Measurements from ENCODE around the gene STT3B. TPM values are rescaled to one million over a fixed set of nuclear protein-coding genes. Genes with fewer than 3 reads are reported as not detected.
A peak's percentile ranks its signal among the peaks of the same experiment; 100 is the strongest.

STT3B gene
- total and polyA plus RNA-seq, 7 experiments from 2014 or later, result 109 to 149 (median 131) TPM

GRCh38 chr3:31539275-31539674 is 6.5 kb downstream of the STT3B start:
- Histone ChIP-seq H3K27me3 (ENCODE audit: control insufficient read depth in 2 of 2, insufficient read depth in 2 of 2, low read length in 2 of 2) (no peaks in the 10 kb centered on the region), H3K36me3 (ENCODE audit: control insufficient read depth in 2 of 3, insufficient read depth in 3 of 3, low read length in 3 of 3) (no peaks in the 10 kb centered on the region), H3K27ac (ENCODE audit: low read depth, low read length) (peak overlapping the region; percentile 29), H3K9me3 (ENCODE audit: control insufficient read depth in 2 of 3, low read length in 3 of 3) (no peaks in the 10 kb centered on the region), H3K4me3 (ENCODE audit: low read length) (no peak overlapping the region), H3K4me1 (ENCODE audit: control insufficient read depth in 2 of 2, insufficient read depth in 2 of 2, low read length in 2 of 2) (peaks cover 45 to 48% of the 10 kb centered on the region in 2 donors)
- Mint-ChIP-seq H3K27ac (peak overlapping the region in 8 of 9 donors; percentile 17 to 88 (median 60)), H3K4me3 (peak overlapping the region in 8 of 10 donors; percentile 12 to 100 (median 98)), H3K9me3 (no peaks in the 10 kb centered on the region), H3K36me3 (peaks cover 0 to 28% (median 6%) of the 10 kb centered on the region in 5 donors), H3K4me1 (peaks cover 52 to 85% (median 79%) of the 10 kb centered on the region in 7 donors), H3K27me3 (no peaks in the 10 kb centered on the region)
- CTCF ChIA-PET, result interaction anchor here (1.0 to 1.1 kb wide), 2 partner anchors 74 to 85 kb away, joined by 3 read pairs; no protein-coding TSS in a partner anchor
- DNase-seq, result no peak
- intact Hi-C loops (cut with micrococcal nuclease), result loop anchor here (5.0 to 10.0 kb wide), 3 partner anchors 78 to 1184 kb away; no protein-coding TSS in a partner anchor
- POLR2A ChIA-PET, result interaction anchor here (0.6 to 1.7 kb wide), 4 partner anchors 8 to 199 kb away, joined by 3 to 6 read pairs (median 4); no protein-coding TSS in a partner anchor
- no peak for ATAC-seq

DNA sequence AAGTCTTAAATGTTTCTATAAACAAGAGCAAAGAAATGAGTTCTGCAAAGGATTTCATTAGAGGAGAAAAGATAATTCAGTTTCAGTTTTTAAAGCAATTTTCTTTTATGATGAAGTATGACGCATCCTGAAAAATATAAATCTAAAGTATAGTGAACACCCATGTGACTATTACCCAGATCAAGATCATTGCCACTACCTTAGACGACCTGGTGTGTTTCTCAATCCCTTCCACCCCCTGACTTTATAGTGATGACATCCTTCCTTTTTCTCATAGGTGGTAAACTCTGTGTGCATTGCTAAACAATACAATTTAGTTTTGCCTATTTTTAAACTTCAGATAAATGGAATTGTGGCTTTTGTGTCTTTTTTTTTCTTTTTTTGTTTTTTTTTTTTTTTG is 8.4 kb downstream of the STT3B start:
- H3K27ac ChIP-seq (ENCODE audit: low read depth, low read length), result peak overlapping the region; percentile 37
- intact Hi-C loops (cut with micrococcal nuclease), result no loop called here

GRCh38 chr3:31542246-31542645 is 9.5 kb downstream of the STT3B start:
- intact Hi-C loops (cut with micrococcal nuclease), result no loop called here
- no peaks in the 10 kb centered on the region for H3K9me3 Mint-ChIP-seq
- Histone ChIP-seq H3K36me3 (ENCODE audit: control insufficient read depth in 2 of 3, insufficient read depth in 3 of 3, low read length in 3 of 3) (no peaks in the 10 kb centered on the region), H3K9me3 (ENCODE audit: control insufficient read depth in 2 of 3, low read length in 3 of 3) (no peaks in the 10 kb centered on the region), H3K27ac (ENCODE audit: low read depth, low read length) (no peak overlapping the region), H3K4me1 (ENCODE audit: control insufficient read depth in 2 of 2, insufficient read depth in 2 of 2, low read length in 2 of 2) (peaks cover 41 to 56% of the 10 kb centered on the region in 2 donors), H3K27me3 (ENCODE audit: control insufficient read depth in 2 of 2, insufficient read depth in 2 of 2, low read length in 2 of 2) (no peaks in the 10 kb centered on the region), H3K4me3 (ENCODE audit: low read length) (no peak overlapping the region)
- peaks cover 0 to 25% (median 6%) of the 10 kb centered on the region in 5 donors for H3K36me3 Mint-ChIP-seq
- ChIA-PET CTCF (no interaction called here), POLR2A (interaction anchor here (1.5 to 1.7 kb wide), 2 partner anchors 8 to 10 kb away, joined by 4 to 7 read pairs; partner anchors contain the start of gene STT3B)
- ATAC-seq, result no peak
- H3K4me1 Mint-ChIP-seq, result peaks cover 60 to 99% (median 92%) of the 10 kb centered on the region in 7 donors
- H3K27me3 Mint-ChIP-seq, result no peaks in the 10 kb centered on the region
- peak overlapping the region in 7 of 10 donors; percentile 16 to 54 (median 36) for H3K4me3 Mint-ChIP-seq
- DNase-seq, result no peak
- H3K27ac Mint-ChIP-seq, result peak overlapping the region in 6 of 9 donors; percentile 38 to 88 (median 59)

More for the DNA sequence above, 8.4 kb downstream of the STT3B start:
- no peaks in the 10 kb centered on the region for H3K27me3 Mint-ChIP-seq
- H3K4me1 ChIP-seq (ENCODE audit: control insufficient read depth in 2 of 2, insufficient read depth in 2 of 2, low read length in 2 of 2), result peaks cover 46 to 58% of the 10 kb centered on the region in 2 donors
- no peaks in the 10 kb centered on the region for H3K27me3 ChIP-seq (ENCODE audit: control insufficient read depth in 2 of 2, insufficient read depth in 2 of 2, low read length in 2 of 2)
- DNase-seq (peak in 6 of 9 donors; percentile 37 to 74 (median 54)), ATAC-seq (peak; percentile 91)
- CTCF ChIA-PET, result no interaction called here
- peak overlapping the region in 7 of 9 donors; percentile 2 to 88 (median 58) for H3K27ac Mint-ChIP-seq
- no peak overlapping the region for H3K4me3 ChIP-seq (ENCODE audit: low read length)
- no peaks in the 10 kb centered on the region for H3K9me3 Mint-ChIP-seq
- POLR2A ChIA-PET, result no interaction called here
- no peaks in the 10 kb centered on the region for H3K36me3 ChIP-seq (ENCODE audit: control insufficient read depth in 2 of 3, insufficient read depth in 3 of 3, low read length in 3 of 3)
- H3K9me3 ChIP-seq (ENCODE audit: control insufficient read depth in 2 of 3, low read length in 3 of 3), result no peaks in the 10 kb centered on the region
- H3K4me1 Mint-ChIP-seq, result peaks cover 52 to 99% (median 92%) of the 10 kb centered on the region in 7 donors
- H3K36me3 Mint-ChIP-seq, result peaks cover 0 to 28% (median 6%) of the 10 kb centered on the region in 5 donors
- peak overlapping the region in 7 of 10 donors; percentile 22 to 75 (median 55) for H3K4me3 Mint-ChIP-seq

DNA sequence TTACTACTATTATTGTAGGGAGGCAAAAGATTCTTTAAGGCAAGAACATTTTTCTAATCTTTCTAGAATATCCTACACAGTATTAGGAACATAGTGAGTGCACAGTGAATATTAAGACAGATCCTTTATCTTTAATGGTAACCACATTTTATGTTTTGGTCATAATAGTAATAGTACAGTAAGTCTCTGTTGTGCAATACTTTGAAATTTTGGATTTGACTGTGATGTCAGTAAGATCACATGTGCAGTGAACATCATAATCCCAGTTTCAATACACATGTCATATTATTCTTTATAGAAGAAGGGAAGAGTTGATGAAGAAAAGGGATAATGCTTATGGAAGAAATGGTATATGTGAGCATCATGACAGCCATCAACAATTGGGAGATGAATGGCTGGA is 10.7 kb downstream of the STT3B start:
- POLR2A ChIA-PET, result interaction anchor here (1.5 kb wide), 1 partner anchor 9 kb away, joined by 4 read pairs; no protein-coding TSS in a partner anchor

GRCh38 chr3:31544634-31545033 is 11.9 kb downstream of the STT3B start:
- DNase-seq (no peak), ATAC-seq (peak; percentile 33)
- Histone ChIP-seq H3K4me1 (ENCODE audit: control insufficient read depth in 2 of 2, insufficient read depth in 2 of 2, low read length in 2 of 2) (peaks cover 21 to 32% of the 10 kb centered on the region in 2 donors), H3K9me3 (ENCODE audit: control insufficient read depth in 2 of 3, low read length in 3 of 3) (no peaks in the 10 kb centered on the region), H3K27me3 (ENCODE audit: control insufficient read depth in 2 of 2, insufficient read depth in 2 of 2, low read length in 2 of 2) (no peaks in the 10 kb centered on the region), H3K36me3 (ENCODE audit: control insufficient read depth in 2 of 3, insufficient read depth in 3 of 3, low read length in 3 of 3) (no peaks in the 10 kb centered on the region), H3K27ac (ENCODE audit: low read depth, low read length) (peak overlapping the region; percentile 12), H3K4me3 (ENCODE audit: low read length) (no peak overlapping the region)
- H3K4me3 Mint-ChIP-seq, result peak overlapping the region in 9 of 10 donors; percentile 29 to 75 (median 70)
- POLR2A ChIA-PET, result interaction anchor here (2.4 kb wide), 1 partner anchor 11 kb away, joined by 23 read pairs; the partner anchor contains the start of gene STT3B
- CTCF ChIA-PET, result no interaction called here
- peak overlapping the region in 8 of 9 donors; percentile 7 to 76 (median 44) for H3K27ac Mint-ChIP-seq
- peaks cover 55 to 99% (median 90%) of the 10 kb centered on the region in 7 donors for H3K4me1 Mint-ChIP-seq
- no peaks in the 10 kb centered on the region for H3K27me3 Mint-ChIP-seq
- peaks cover 0 to 15% (median 0%) of the 10 kb centered on the region in 5 donors for H3K36me3 Mint-ChIP-seq
- H3K9me3 Mint-ChIP-seq, result no peaks in the 10 kb centered on the region
- intact Hi-C loops (cut with micrococcal nuclease), result loop anchor here (1.0 to 5.0 kb wide), 2 partner anchors 10 to 373 kb away; no protein-coding TSS in a partner anchor

More for the DNA sequence above, 10.7 kb downstream of the STT3B start:
- H3K9me3 ChIP-seq (ENCODE audit: control insufficient read depth in 2 of 3, low read length in 3 of 3), result no peaks in the 10 kb centered on the region
- Mint-ChIP-seq H3K4me3 (peak overlapping the region in 7 of 10 donors; percentile 13 to 75 (median 70)), H3K36me3 (peaks cover 0 to 18% (median 0%) of the 10 kb centered on the region in 5 donors), H3K9me3 (no peaks in the 10 kb centered on the region), H3K27ac (peak overlapping the region in 5 of 9 donors; percentile 3 to 65 (median 5)), H3K4me1 (peaks cover 63 to 99% (median 92%) of the 10 kb centered on the region in 7 donors), H3K27me3 (no peaks in the 10 kb centered on the region)
- CTCF ChIA-PET, result no interaction called here
- H3K27me3 ChIP-seq (ENCODE audit: control insufficient read depth in 2 of 2, insufficient read depth in 2 of 2, low read length in 2 of 2), result no peaks in the 10 kb centered on the region
- no peak overlapping the region for H3K4me3 ChIP-seq (ENCODE audit: low read length)
- no peak overlapping the region for H3K27ac ChIP-seq (ENCODE audit: low read depth, low read length)
- H3K4me1 ChIP-seq (ENCODE audit: control insufficient read depth in 2 of 2, insufficient read depth in 2 of 2, low read length in 2 of 2), result peaks cover 33 to 45% of the 10 kb centered on the region in 2 donors
- ATAC-seq (no peak), DNase-seq (no peak)
- intact Hi-C loops (cut with micrococcal nuclease), result no loop called here
- no peaks in the 10 kb centered on the region for H3K36me3 ChIP-seq (ENCODE audit: control insufficient read depth in 2 of 3, insufficient read depth in 3 of 3, low read length in 3 of 3)

DNA sequence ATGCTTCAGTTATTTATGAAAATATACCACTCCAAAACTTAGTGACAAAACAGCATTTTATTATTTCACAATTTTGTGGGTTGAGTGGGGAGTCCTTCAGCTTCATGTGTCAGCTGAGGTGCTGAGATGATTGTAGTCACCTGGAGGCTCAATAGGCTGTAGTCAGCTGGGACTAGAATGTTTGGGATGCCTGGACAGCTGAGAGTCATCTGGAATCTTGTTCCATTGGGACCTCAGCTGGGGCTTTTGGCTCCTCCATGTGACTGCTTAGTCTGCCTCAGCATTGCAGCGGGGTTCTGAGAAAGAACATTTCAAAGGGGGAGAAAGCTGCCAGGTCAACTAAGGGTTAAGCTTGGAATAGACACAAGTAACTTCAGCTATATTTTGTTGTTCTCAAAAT is 13.4 kb downstream of the STT3B start:
- Mint-ChIP-seq H3K4me3 (peak overlapping the region in 9 of 10 donors; percentile 1 to 70 (median 26)), H3K27ac (peak overlapping the region in 7 of 9 donors; percentile 20 to 78 (median 53))
- intact Hi-C loops (cut with micrococcal nuclease), result loop anchor here in 1 of 2 donors (5.0 kb wide), 1 partner anchor 371 kb away; no protein-coding TSS in a partner anchor

More for the DNA sequence above, 13.4 kb downstream of the STT3B start:
- Histone ChIP-seq H3K9me3 (ENCODE audit: control insufficient read depth in 2 of 3, low read length in 3 of 3) (no peaks in the 10 kb centered on the region), H3K4me3 (ENCODE audit: low read length) (no peak overlapping the region), H3K27me3 (ENCODE audit: control insufficient read depth in 2 of 2, insufficient read depth in 2 of 2, low read length in 2 of 2) (no peaks in the 10 kb centered on the region), H3K36me3 (ENCODE audit: control insufficient read depth in 2 of 3, insufficient read depth in 3 of 3, low read length in 3 of 3) (no peaks in the 10 kb centered on the region), H3K27ac (ENCODE audit: low read depth, low read length) (no peak overlapping the region), H3K4me1 (ENCODE audit: control insufficient read depth in 2 of 2, insufficient read depth in 2 of 2, low read length in 2 of 2) (peaks cover 30 to 41% of the 10 kb centered on the region in 2 donors)
- peaks cover 0 to 14% (median 0%) of the 10 kb centered on the region in 5 donors for H3K36me3 Mint-ChIP-seq
- H3K27me3 Mint-ChIP-seq, result no peaks in the 10 kb centered on the region
- H3K4me1 Mint-ChIP-seq, result peaks cover 55 to 99% (median 91%) of the 10 kb centered on the region in 7 donors
- ATAC-seq (no peak), DNase-seq (no peak)
- CTCF ChIA-PET, result interaction anchor here (0.7 to 1.3 kb wide), 3 partner anchors 16 to 226 kb away, joined by 3 read pairs; no protein-coding TSS in a partner anchor
- no peaks in the 10 kb centered on the region for H3K9me3 Mint-ChIP-seq
- POLR2A ChIA-PET, result interaction anchor here (0.6 to 2.4 kb wide), 2 partner anchors 13 to 296 kb away, joined by 4 to 23 read pairs; partner anchors contain the start of gene STT3B
